Astrocyte (in vitro differentiated cells and primary cell): Measurements from ENCODE around the gene RASGRP3. TPM values are rescaled to one million over a fixed set of nuclear protein-coding genes. Genes with fewer than 3 reads are reported as not detected.

Experiments
- DNase-seq: peaks from one replicate; pipeline ENCODE4 v3.0.0-alpha.2; 2010; ENCODE audit warnings: low read depth
- FAIRE-seq: peaks from 2 replicates; lab custom pipeline; 2011; peaks lifted over from hg19 to GRCh38; lab: Jason Lieb, UNC
- H2AFZ ChIP-seq: 2 replicates; pipeline ENCODE4 v1.6.0; 2012; ENCODE audit warnings: low read depth, low read length, inconsistent platforms
- H3K27ac ChIP-seq: 2 replicates; pipeline ENCODE4 v1.5.1; 2011; ENCODE audit warnings: low read depth, low read length, inconsistent platforms
- H3K27me3 ChIP-seq: 2 replicates; pipeline ENCODE4 v1.6.0; 2011; ENCODE audit warnings: low read length, inconsistent platforms; ENCODE audit not compliant: insufficient read depth
- H3K36me3 ChIP-seq: 2 replicates; pipeline ENCODE4 v1.5.1; 2011; ENCODE audit warnings: low read length, inconsistent platforms; ENCODE audit not compliant: insufficient read depth
- H3K4me1 ChIP-seq: 2 replicates; pipeline ENCODE4 v1.5.1; 2011; ENCODE audit warnings: low read length, inconsistent platforms; ENCODE audit not compliant: insufficient read depth
- H3K4me2 ChIP-seq: 2 replicates; pipeline ENCODE4 v1.6.0; 2012; ENCODE audit warnings: low read length, inconsistent platforms
- H3K4me3 ChIP-seq: 2 replicates; pipeline ENCODE4 v1.5.1; 2011; ENCODE audit warnings: low read depth, mild to moderate bottlenecking, low read length, inconsistent platforms; ENCODE audit not compliant: insufficient read depth
- H3K79me2 ChIP-seq: 2 replicates; pipeline ENCODE4 v1.6.0; 2012; ENCODE audit warnings: mild to moderate bottlenecking, low read length, inconsistent platforms; ENCODE audit not compliant: insufficient read depth
- H3K9ac ChIP-seq: 2 replicates; pipeline ENCODE4 v1.6.0; 2012; ENCODE audit warnings: mild to moderate bottlenecking, low read length, inconsistent platforms
- H3K9me3 ChIP-seq: 2 replicates; pipeline ENCODE4 v1.5.1; 2012; ENCODE audit warnings: low read depth, mild to moderate bottlenecking, low read length, inconsistent platforms; ENCODE audit not compliant: insufficient read depth
- H4K20me1 ChIP-seq: 2 replicates; pipeline ENCODE4 v1.6.0; 2012; ENCODE audit warnings: low read length, inconsistent platforms; ENCODE audit not compliant: insufficient read depth
- H3K27ac Mint-ChIP-seq: one replicate; pipeline ENCODE4 v1.8.0; 2021; ENCODE audit warnings: mild to moderate bottlenecking, mixed read lengths; ENCODE audit not compliant: unreplicated experiment
- H3K27me3 Mint-ChIP-seq: one replicate; pipeline ENCODE4 v1.8.0; 2021; ENCODE audit warnings: low read depth, mixed read lengths; ENCODE audit not compliant: unreplicated experiment
- H3K36me3 Mint-ChIP-seq: one replicate; pipeline ENCODE4 v1.8.0; 2021; ENCODE audit warnings: low read depth, mixed read lengths; ENCODE audit not compliant: unreplicated experiment
- H3K4me1 Mint-ChIP-seq: one replicate; pipeline ENCODE4 v1.8.0; 2021; ENCODE audit warnings: low read depth, mixed read lengths; ENCODE audit not compliant: unreplicated experiment
- H3K4me3 Mint-ChIP-seq: one replicate; pipeline ENCODE4 v1.8.0; 2021; ENCODE audit warnings: mild to moderate bottlenecking, moderate library complexity, mixed read lengths; ENCODE audit not compliant: unreplicated experiment
- H3K9me3 Mint-ChIP-seq: one replicate; pipeline ENCODE4 v1.8.0; 2021; ENCODE audit warnings: mild to moderate bottlenecking, mixed read lengths; ENCODE audit not compliant: unreplicated experiment
- CTCF ChIP-seq: IDR thresholded peaks from 2 replicates; pipeline ENCODE4 v1.5.1; 2011; ENCODE audit warnings: low read depth, mild to moderate bottlenecking, inconsistent platforms, low read length, moderate library complexity; ENCODE audit not compliant: insufficient read depth
- EZH2 ChIP-seq: IDR thresholded peaks from 2 replicates; pipeline ENCODE4 v1.6.1; 2012; ENCODE audit warnings: mild to moderate bottlenecking, low read length, inconsistent platforms; ENCODE audit not compliant: insufficient read depth
- total RNA-seq: library from RNA; stranded (reverse); gene quantifications from 2 replicates; pipeline ENCODE4 v1.2.1, GENCODE V29; 2021

Gene RASGRP3
- total RNA-seq, 1 donor from 2014 or later = 2.8 TPM

GRCh38 chr2:33476793-33477190, 343 bp downstream of the RASGRP3 start:
- H3K9ac ChIP-seq = peak overlapping the region; percentile 85

GRCh38 chr2:33477473-33478468, 1.3 kb downstream of the RASGRP3 start:
- Histone ChIP-seq H4K20me1 (no peaks in the 10 kb centered on the region), H3K9ac (no peak overlapping the region), H3K27me3 (no peaks in the 10 kb centered on the region), H3K4me2 (peak overlapping the region; percentile 98), H3K79me2 (no peaks in the 10 kb centered on the region), H3K9me3 (no peaks in the 10 kb centered on the region), H3K36me3 (no peaks in the 10 kb centered on the region), H3K27ac (no peak overlapping the region), H3K4me1 (peaks cover 4% of the 10 kb centered on the region), H2AFZ (no peak overlapping the region), H3K4me3 (no peak overlapping the region)
- Mint-ChIP-seq H3K9me3 (peaks cover 5% of the 10 kb centered on the region), H3K27ac (no peak overlapping the region), H3K27me3 (no peaks in the 10 kb centered on the region), H3K4me1 (peaks cover 20% of the 10 kb centered on the region), H3K4me3 (no peak overlapping the region), H3K36me3 (peaks cover 1% of the 10 kb centered on the region)
- TF ChIP-seq EZH2 (no peak), CTCF (no peak)
- DNase-seq (no peak), FAIRE-seq (no peak)

More at GRCh38 chr2:33476793-33477190, 343 bp downstream of the RASGRP3 start:
- H3K4me1 Mint-ChIP-seq = peaks cover 20% of the 10 kb centered on the region
- H3K27me3 Mint-ChIP-seq = no peaks in the 10 kb centered on the region
- no peaks in the 10 kb centered on the region for H3K36me3 ChIP-seq
- no peaks in the 10 kb centered on the region for H3K9me3 ChIP-seq
- H3K36me3 Mint-ChIP-seq = peaks cover 2% of the 10 kb centered on the region
- no peaks in the 10 kb centered on the region for H3K27me3 ChIP-seq
- H3K27ac Mint-ChIP-seq = peak overlapping the region; percentile 93
- H3K79me2 ChIP-seq = no peaks in the 10 kb centered on the region
- H3K4me2 ChIP-seq = peak overlapping the region; percentile 98
- H3K4me3 ChIP-seq = peak overlapping the region; percentile 82
- H3K4me1 ChIP-seq = peaks cover 4% of the 10 kb centered on the region
- peaks cover 5% of the 10 kb centered on the region for H3K9me3 Mint-ChIP-seq
- no peaks in the 10 kb centered on the region for H4K20me1 ChIP-seq
- FAIRE-seq = no peak
- DNase-seq = no peak
- TF ChIP-seq CTCF (no peak), EZH2 (no peak)
- no peak overlapping the region for H3K27ac ChIP-seq
- peak overlapping the region; percentile 89 for H2AFZ ChIP-seq
- peak overlapping the region; percentile 64 for H3K4me3 Mint-ChIP-seq
